ENCODE measurements around the gene PAFAH1B1. TPM values are rescaled to one million over a fixed set of nuclear protein-coding genes. Genes with fewer than 3 reads are reported as not detected.
"Not testable (repeated sequence)": the region's sequence is repeated elsewhere in the genome, so short reads cannot be mapped to it uniquely, and the experiment has no call there.

PAFAH1B1 gene
- polyA plus RNA-seq, 1 donor (not counting 4 experiments of a cell fraction or from before 2014, with no cell fraction given) = 119 TPM

- H3K4me2 ChIP-seq (ENCODE audit: control insufficient read depth, extremely low read depth, insufficient read depth, low read depth, low read length) = no peak overlapping the region
- H2AFZ ChIP-seq (ENCODE audit: control insufficient read depth, low read length) = no peak overlapping the region
- no peak overlapping the region for H3K9ac ChIP-seq (ENCODE audit: control insufficient read depth, extremely low read depth, insufficient read depth, low read length)
- TF ChIP-seq EZH2 (IDR thresholded peaks at IDR 0.05; ENCODE audit: low read length) = no peak
- no peak overlapping the region for H3K4me3 ChIP-seq (ENCODE audit: control insufficient read depth in 2 of 3, extremely low read depth in 1 of 3, insufficient read depth in 2 of 3, low read depth in 1 of 3, low read length in 3 of 3)
- H3K36me3 ChIP-seq (ENCODE audit: control insufficient read depth in 2 of 2, extremely low read depth in 1 of 2, insufficient read depth in 2 of 2, low read length in 2 of 2) = peaks cover 4 to 5% of the 10 kb centered on the region in 2 experiments
- H4K20me1 ChIP-seq (ENCODE audit: control insufficient read depth, extremely low read depth, insufficient read depth, low read length) = peaks cover 16% of the 10 kb centered on the region
- no peak for DNase-seq (ENCODE audit: low read depth, low spot score)
- dilution Hi-C loops (cut with MboI; ENCODE audit: extremely low pct_ligation_motif_present, low sequenced_read_pairs) = loop anchor here (25.0 kb wide), 1 partner anchor 137 kb away; no protein-coding TSS in a partner anchor
- H3K79me2 ChIP-seq (ENCODE audit: control insufficient read depth, insufficient read depth, low read length) = peaks cover 100% of the 10 kb centered on the region
- FAIRE-seq = no peak
- no peaks in the 10 kb centered on the region for H3K9me1 ChIP-seq (ENCODE audit: control insufficient read depth, extremely low read depth, insufficient read depth, low read length)
- no peaks in the 10 kb centered on the region for H3K9me3 ChIP-seq (ENCODE audit: control insufficient read depth, low read depth, low read length)
- no peaks in the 10 kb centered on the region for H3K4me1 ChIP-seq (ENCODE audit: control insufficient read depth, extremely low read depth, insufficient read depth, low read length)
- H3K27ac ChIP-seq (ENCODE audit: control insufficient read depth, insufficient read depth, low read length) = no peak overlapping the region
- no peaks in the 10 kb centered on the region for H3K27me3 ChIP-seq (ENCODE audit: control insufficient read depth, extremely low read depth, insufficient read depth, low read length)
Observed at GRCh38 chr17:2624292-2624731, 30.9 kb downstream of the PAFAH1B1 start.

GRCh38 chr17:2626626-2627219 is 33.3 kb downstream of the PAFAH1B1 start:
- H3K9ac ChIP-seq (ENCODE audit: control insufficient read depth, extremely low read depth, insufficient read depth, low read length); FAIRE-seq; dilution Hi-C loops (cut with MboI; ENCODE audit: extremely low pct_ligation_motif_present, low sequenced_read_pairs); H3K27ac ChIP-seq (ENCODE audit: control insufficient read depth, insufficient read depth, low read length); DNase-seq (ENCODE audit: low read depth, low spot score); H3K27me3 ChIP-seq (ENCODE audit: control insufficient read depth, extremely low read depth, insufficient read depth, low read length); H3K36me3 ChIP-seq (ENCODE audit: control insufficient read depth in 2 of 2, extremely low read depth in 1 of 2, insufficient read depth in 2 of 2, low read length in 2 of 2); H3K9me1 ChIP-seq (ENCODE audit: control insufficient read depth, extremely low read depth, insufficient read depth, low read length); H3K4me2 ChIP-seq (ENCODE audit: control insufficient read depth, extremely low read depth, insufficient read depth, low read depth, low read length); H2AFZ ChIP-seq (ENCODE audit: control insufficient read depth, low read length); H3K4me3 ChIP-seq (ENCODE audit: control insufficient read depth in 2 of 3, extremely low read depth in 1 of 3, insufficient read depth in 2 of 3, low read depth in 1 of 3, low read length in 3 of 3); H3K9me3 ChIP-seq (ENCODE audit: control insufficient read depth, low read depth, low read length): not testable (repeated sequence)
- peaks cover 100% of the 10 kb centered on the region for H3K79me2 ChIP-seq (ENCODE audit: control insufficient read depth, insufficient read depth, low read length)
- H3K4me1 ChIP-seq (ENCODE audit: control insufficient read depth, extremely low read depth, insufficient read depth, low read length) = peaks cover 14% of the 10 kb centered on the region
- H4K20me1 ChIP-seq (ENCODE audit: control insufficient read depth, extremely low read depth, insufficient read depth, low read length) = peaks cover 26% of the 10 kb centered on the region

GRCh38 chr17:2628922-2629321 is 35.5 kb downstream of the PAFAH1B1 start:
- H3K27ac ChIP-seq (ENCODE audit: control insufficient read depth, insufficient read depth, low read length); DNase-seq (ENCODE audit: low read depth, low spot score); H2AFZ ChIP-seq (ENCODE audit: control insufficient read depth, low read length); H3K36me3 ChIP-seq (ENCODE audit: control insufficient read depth in 2 of 2, extremely low read depth in 1 of 2, insufficient read depth in 2 of 2, low read length in 2 of 2); FAIRE-seq; H3K9ac ChIP-seq (ENCODE audit: control insufficient read depth, extremely low read depth, insufficient read depth, low read length); H3K4me2 ChIP-seq (ENCODE audit: control insufficient read depth, extremely low read depth, insufficient read depth, low read depth, low read length); H3K9me1 ChIP-seq (ENCODE audit: control insufficient read depth, extremely low read depth, insufficient read depth, low read length); H3K9me3 ChIP-seq (ENCODE audit: control insufficient read depth, low read depth, low read length); dilution Hi-C loops (cut with MboI; ENCODE audit: extremely low pct_ligation_motif_present, low sequenced_read_pairs); H3K4me3 ChIP-seq (ENCODE audit: control insufficient read depth in 2 of 3, extremely low read depth in 1 of 3, insufficient read depth in 2 of 3, low read depth in 1 of 3, low read length in 3 of 3); H3K27me3 ChIP-seq (ENCODE audit: control insufficient read depth, extremely low read depth, insufficient read depth, low read length): not testable (repeated sequence)
- Histone ChIP-seq H3K79me2 (ENCODE audit: control insufficient read depth, insufficient read depth, low read length) (peaks cover 98% of the 10 kb centered on the region), H4K20me1 (ENCODE audit: control insufficient read depth, extremely low read depth, insufficient read depth, low read length) (peaks cover 39% of the 10 kb centered on the region), H3K4me1 (ENCODE audit: control insufficient read depth, extremely low read depth, insufficient read depth, low read length) (peaks cover 23% of the 10 kb centered on the region)
